ENCODE data around the gene CHST15.

CHST15 gene

GRCh38 chr10:124078028-124078427 is 15.4 kb downstream of the CHST15 start:
- DNase-seq: no peak

- DNase-seq: no peak
Measured at GRCh38 chr10:124077208-124077993, 16.0 kb downstream of the CHST15 start.

- DNase-seq: no peak
Measured at GRCh38 chr10:124076148-124076733, 17.2 kb downstream of the CHST15 start.

- no peak for DNase-seq
Measured at GRCh38 chr10:124075231-124075955, 18.0 kb downstream of the CHST15 start.

GRCh38 chr10:124074501-124075109 is 18.8 kb downstream of the CHST15 start:
- no peak for DNase-seq

GRCh38 chr10:124073978-124074377 is 19.4 kb downstream of the CHST15 start:
- DNase-seq: no peak

- DNase-seq: no peak
Measured at GRCh38 chr10:124072541-124072940, 20.9 kb downstream of the CHST15 start.

GRCh38 chr10:124072106-124072505 is 21.3 kb downstream of the CHST15 start:
- DNase-seq: no peak

GRCh38 chr10:124071141-124071540 is 22.3 kb downstream of the CHST15 start:
- no peak for DNase-seq

- DNase-seq: no peak
Measured at GRCh38 chr10:124070666-124071065, 22.7 kb downstream of the CHST15 start.

GRCh38 chr10:124069341-124070264 is 23.8 kb downstream of the CHST15 start:
- DNase-seq: no peak

GRCh38 chr10:124068929-124069328 is 24.5 kb downstream of the CHST15 start:
- DNase-seq: no peak

GRCh38 chr10:124067825-124068400 is 25.5 kb downstream of the CHST15 start:
- no peak for DNase-seq

GRCh38 chr10:124066781-124067714 is 26.4 kb downstream of the CHST15 start:
- no peak for DNase-seq

GRCh38 chr10:124066126-124066700 is 27.2 kb downstream of the CHST15 start:
- DNase-seq: no peak

GRCh38 chr10:124065382-124066125 is 27.8 kb downstream of the CHST15 start:
- DNase-seq: no peak

- DNase-seq: no peak
Measured at GRCh38 chr10:124064676-124065075, 28.7 kb downstream of the CHST15 start.

GRCh38 chr10:124063750-124064603 is 29.4 kb downstream of the CHST15 start:
- no peak for DNase-seq

- DNase-seq: no peak
Measured at GRCh38 chr10:124062390-124062789, 31.0 kb downstream of the CHST15 start.

Measured in SW 1271 (cell line).